ENCODE measurements around the gene ADGRG4.

ADGRG4 gene

DNA sequence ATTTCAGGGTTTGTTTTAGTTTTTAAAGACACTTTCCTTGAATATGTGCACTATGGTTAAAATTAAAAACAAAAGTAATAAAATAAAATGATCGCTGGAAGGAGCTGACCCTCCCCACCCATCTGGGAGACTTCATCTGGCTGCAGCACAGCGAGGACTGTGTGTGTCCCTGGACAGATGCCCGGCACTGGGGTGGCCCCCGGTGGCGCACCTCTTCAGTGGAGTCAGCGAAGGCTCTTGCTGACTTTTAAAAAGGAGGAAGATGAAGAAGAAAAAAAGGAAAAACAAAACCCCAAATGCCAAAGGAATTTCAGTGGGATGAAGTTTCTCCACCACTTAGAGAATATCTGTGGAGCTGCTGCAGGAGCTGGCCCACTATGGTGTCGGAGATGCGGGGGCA, 5.4 kb upstream of the ADGRG4 start:
- DNase-seq: no peak

GRCh38 chrX:136303041-136303440, 2.3 kb downstream of the ADGRG4 start:
- no peak for DNase-seq

GRCh38 chrX:136304493-136304892, 3.7 kb downstream of the ADGRG4 start:
- DNase-seq: no peak

- DNase-seq: no peak
Measured at GRCh38 chrX:136306182-136306581, 5.4 kb downstream of the ADGRG4 start.

DNA sequence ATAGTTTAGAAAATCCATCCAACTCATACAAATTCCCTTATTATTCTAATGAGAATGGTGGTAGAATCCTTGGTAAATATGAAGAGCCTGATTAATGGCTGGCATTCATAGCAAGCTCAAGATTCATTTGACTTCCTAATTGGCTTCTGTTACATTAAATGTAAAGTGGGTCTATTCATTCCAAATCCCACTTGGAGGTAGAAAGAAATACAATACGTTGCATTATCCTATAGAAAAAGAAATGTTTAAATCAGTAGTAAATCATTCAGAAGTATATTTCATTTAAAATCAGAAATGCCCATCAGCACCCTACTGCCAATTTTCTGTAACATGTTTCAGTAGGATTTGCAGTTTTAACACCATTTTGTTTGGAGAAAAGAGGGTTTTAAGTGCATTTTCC, 6.7 kb downstream of the ADGRG4 start:
- DNase-seq: peak in 1 of 2 experiments; percentile 8

- DNase-seq: peak; percentile 6 to 70
Measured at GRCh38 chrX:136310411-136310810, 9.6 kb downstream of the ADGRG4 start.

DNA sequence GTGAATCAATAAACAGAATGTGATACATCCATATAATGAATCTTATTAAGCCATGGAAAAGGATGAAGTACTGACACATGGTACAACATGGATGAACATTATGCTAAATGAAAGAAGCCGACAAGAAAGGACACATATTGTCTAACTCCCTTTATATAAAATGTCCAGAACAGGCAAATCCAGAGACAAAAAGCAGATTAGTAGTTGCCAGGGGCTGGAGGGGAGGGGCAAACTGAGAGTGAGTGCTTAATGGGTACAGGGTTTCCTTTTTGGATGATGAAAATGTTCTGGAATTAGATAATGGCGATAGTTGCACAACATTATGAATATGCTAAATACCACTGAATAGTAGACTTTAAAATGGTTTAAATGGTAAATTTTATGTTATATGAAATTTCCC, 17.4 kb downstream of the ADGRG4 start:
- peak; percentile 23 to 56 for DNase-seq

DNA sequence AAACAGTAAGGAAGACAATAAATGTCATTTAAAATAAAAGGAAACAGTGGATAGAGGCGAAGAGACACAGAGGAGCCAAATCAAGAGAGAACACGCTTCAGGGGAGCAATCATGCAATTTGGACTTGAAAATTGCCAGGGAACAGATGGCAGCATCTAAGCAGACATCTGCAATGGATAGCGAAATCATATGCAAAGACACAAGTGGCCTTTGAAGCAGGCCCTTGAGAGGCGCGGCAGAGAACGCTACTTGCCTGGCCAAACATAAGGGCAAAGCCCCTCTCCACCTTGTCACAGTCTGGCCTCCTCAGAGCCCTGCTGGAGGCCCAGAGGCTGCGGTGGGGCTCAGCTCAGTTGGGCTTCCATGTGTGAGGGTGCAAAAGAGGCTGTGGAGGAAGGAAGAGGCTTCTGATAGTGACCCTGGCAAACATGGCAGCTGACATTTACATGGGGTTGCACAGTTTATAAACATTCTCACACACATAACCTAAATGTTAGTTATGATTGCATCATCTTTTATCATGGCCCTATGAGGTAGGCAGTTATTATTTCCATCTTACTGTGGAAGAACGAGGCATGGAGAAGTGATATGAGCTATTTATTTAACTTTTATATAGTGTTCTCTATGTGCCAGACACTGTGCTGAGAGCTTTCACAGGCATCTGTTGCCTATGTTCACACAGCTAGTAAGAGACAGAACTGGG, 18.3 kb downstream of the ADGRG4 start:
- peak; percentile 90 to 97 for DNase-seq

- DNase-seq: no peak
Measured at GRCh38 chrX:136319600-136319999, 18.8 kb downstream of the ADGRG4 start.

GRCh38 chrX:136321532-136321931, 20.8 kb downstream of the ADGRG4 start:
- DNase-seq: no peak

GRCh38 chrX:136322064-136322463, 21.3 kb downstream of the ADGRG4 start:
- peak; percentile 54 to 69 for DNase-seq

DNA sequence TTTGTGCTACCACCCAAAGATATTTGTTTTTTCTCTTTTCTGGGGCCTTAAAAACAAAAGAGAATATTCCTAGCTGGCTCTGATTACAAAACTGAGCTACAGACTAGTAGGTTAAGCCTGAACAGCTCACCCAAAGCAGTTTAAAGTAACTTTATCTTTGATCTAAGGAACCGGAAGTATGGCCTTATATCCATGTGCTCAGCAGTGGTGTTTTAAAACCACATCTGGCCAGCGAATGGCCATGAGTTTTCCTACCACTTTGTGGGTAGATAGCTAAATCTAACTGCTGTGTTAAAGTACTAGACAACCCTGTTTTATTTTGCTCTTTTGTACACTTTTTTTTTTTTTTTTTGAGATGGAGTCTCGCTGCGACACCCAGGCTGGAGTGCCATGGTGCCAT, 24.6 kb downstream of the ADGRG4 start:
- DNase-seq: no peak

DNA sequence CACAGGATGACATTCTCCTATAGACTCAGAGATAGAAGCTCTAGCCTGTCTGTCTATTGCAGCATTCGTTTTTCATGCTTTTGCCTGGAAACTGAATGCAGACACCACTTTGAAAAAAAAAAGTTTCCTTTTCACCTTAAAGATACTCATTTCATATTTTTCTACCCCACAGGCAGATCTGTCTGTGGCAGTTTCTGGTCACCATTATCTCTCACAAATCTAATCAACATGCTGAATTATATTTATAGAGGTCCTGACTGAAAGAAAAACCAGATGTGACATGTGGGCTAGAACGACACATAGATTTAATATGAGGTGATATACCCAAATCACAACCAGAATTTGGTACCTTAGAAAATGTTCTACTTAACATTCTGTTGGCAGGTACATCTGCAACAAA, 28.2 kb downstream of the ADGRG4 start:
- no peak for DNase-seq

- no peak for DNase-seq
Measured at GRCh38 chrX:136336623-136337022, 35.9 kb downstream of the ADGRG4 start.

GRCh38 chrX:136339702-136340101, 38.9 kb downstream of the ADGRG4 start:
- DNase-seq: no peak

- no peak for DNase-seq
Measured at GRCh38 chrX:136344320-136344719, 43.6 kb downstream of the ADGRG4 start.

- DNase-seq: no peak
Measured at GRCh38 chrX:136346506-136346905, 45.7 kb downstream of the ADGRG4 start.

DNA sequence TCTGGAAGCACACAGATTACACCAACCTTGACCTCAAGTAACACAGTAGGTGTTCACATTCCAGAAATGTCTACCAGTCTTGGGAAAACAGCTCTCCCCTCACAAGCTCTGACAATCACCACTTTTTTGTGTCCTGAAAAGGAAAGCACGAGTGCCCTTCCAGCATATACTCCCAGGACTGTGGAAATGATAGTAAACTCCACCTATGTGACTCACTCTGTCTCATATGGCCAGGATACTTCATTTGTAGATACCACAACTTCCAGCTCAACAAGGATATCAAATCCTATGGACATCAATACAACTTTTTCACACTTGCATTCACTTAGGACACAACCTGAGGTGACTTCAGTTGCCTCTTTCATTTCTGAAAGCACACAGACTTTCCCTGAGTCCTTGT, 46.9 kb downstream of the ADGRG4 start:
- DNase-seq: no peak

DNA sequence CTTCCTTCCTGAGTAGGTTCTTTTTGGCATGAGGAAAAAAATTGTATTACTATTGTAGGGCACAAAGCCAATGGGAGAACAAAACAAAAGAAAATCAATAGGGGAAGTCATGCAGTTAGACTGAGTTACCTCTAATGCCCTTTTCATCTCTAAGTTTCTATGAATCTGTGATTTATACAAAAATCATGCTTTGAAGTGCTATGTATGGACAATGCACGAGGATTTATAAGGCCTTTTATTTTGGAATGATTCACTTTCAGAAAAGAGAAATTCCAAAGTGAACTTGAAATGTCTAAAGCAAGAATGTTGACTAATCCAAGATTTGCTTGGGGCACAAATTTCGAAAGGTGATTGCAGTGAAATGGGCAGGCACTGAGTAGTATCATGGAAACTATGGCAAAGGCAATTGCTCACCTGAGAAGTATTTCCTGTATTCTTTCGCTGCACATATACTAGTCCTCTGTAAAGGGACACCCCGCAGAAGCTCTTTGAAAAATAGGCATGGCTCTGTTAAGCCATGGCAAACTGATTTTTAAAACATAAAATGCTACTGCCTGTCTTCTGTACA, 52.8 kb downstream of the ADGRG4 start:
- DNase-seq: no peak

GRCh38 chrX:136354201-136354600, 53.4 kb downstream of the ADGRG4 start:
- DNase-seq: no peak

DNA sequence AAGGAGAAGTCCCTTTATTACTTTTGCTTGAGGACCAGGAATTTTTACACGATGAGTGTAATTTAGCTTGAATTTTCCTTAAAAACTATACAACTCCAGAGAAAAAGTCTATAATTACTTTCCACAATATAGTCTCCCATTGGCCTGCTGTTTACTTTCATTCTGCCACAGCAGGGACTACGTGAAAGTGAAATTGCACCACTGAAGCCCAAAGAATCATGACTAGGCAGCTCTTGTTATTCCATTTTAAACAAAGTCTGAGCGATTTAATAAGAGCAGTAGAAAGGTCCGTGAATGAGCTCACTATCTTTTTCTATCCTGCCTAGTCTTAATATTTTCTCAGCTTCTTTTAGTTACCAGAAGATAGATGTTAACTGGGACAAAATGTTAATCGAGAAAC, 68.6 kb downstream of the ADGRG4 start:
- no peak for DNase-seq

GRCh38 chrX:136376713-136377112, 76.0 kb downstream of the ADGRG4 start:
- no peak for DNase-seq

DNA sequence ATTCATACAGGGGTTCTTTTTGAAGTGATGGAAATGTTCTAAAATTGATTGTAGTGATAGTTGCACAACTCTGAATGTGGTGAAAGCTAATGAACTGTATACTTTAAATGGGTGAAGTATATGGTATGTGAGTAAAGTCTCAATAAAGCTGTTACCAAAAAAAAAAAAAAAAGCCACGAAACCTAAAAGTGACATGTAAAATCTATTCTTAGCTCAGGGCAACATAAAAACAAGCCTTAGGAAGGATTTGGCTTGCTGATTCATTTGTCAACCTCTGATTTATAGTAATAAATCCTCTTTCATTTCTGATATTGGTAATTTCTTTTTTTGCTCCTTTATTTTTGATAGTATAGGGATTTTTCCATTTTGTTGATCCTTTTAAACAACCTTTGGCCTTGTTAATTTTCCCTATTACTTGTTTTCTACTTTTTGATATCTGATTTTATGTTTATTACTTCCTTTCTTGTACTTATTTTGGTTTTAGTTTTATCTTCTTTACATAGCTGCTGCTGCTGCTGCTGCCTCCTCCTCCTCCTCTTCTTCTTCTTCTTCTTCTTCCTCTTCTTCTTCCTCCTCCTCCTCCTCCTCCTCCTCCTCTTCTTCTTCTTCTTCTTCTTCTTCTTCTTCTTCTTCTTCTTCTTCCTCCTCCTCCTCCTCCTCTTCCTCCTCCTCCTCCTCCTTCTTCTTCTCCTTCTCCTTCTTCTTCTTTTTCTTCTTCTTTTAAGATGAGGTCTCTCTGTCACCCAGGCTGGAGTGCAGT, 79.4 kb downstream of the ADGRG4 start:
- no peak for DNase-seq

DNA sequence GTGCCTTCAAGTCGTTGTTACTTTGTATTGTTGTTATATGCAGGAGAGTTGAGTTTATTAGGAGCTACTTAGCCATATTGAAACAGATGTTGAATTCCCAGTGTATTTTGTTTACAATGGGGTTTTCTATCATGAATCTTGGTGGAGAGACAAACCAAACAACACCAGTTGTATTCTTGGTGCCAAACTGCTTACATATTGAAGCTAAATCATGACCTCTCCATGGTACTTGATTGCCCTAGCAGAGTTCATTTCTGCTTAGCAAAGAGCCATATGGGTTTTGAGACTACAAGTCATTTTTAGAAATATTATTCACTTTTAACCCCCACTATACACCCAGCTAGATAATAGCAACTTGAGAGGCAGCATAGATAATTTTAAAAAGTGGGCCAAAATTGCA, 85.4 kb downstream of the ADGRG4 start:
- DNase-seq: no peak
